PC-9 (cell line): ENCODE data around the gene TSHZ2. TPM values are rescaled to one million over a fixed set of nuclear protein-coding genes. Genes with fewer than 3 reads are reported as not detected.

Source experiments
- BruUV-seq: library from RNA; stranded (reverse); fragments of 400-500 nt; replicated peaks from 2 replicates; lab custom pipeline; 2021; lab: Mats Ljungman, UMichigan
- CTCF ChIA-PET: fragments of 300-600 bp; sonication (Branson Sonifier 250); formaldehyde crosslinking; loops from one replicate; lab custom pipeline; 2022; ENCODE audit warnings: antibody characterized with exemption; lab: Charles Lee
- POLR2A ChIA-PET: fragments of 300-600 bp; sonication (Branson Sonifier 250); formaldehyde crosslinking; loops from one replicate; lab custom pipeline; 2022; ENCODE audit warnings: antibody characterized with exemption; ENCODE audit not compliant: unreplicated experiment; lab: Charles Lee
- DNase-seq, 2 experiments: peaks; one replicate each; pipeline versions ENCODE4 v3.0.0 to v3.0.0-alpha.2; 2015 to 2022; ENCODE audit warnings: mixed read lengths in 1 of 2
- H2AFZ ChIP-seq: fragments of 200-600 bp; sonication (generic); 2 replicates; pipeline ENCODE4 v1.8.1; 2017; ENCODE audit warnings: antibody characterized with exemption
- H3F3A ChIP-seq: fragments of 200-600 bp; sonication (generic); 2 replicates; pipeline ENCODE4 v1.8.1; 2017; ENCODE audit warnings: antibody characterized with exemption, mild to moderate bottlenecking, low read depth; ENCODE audit not compliant: insufficient read depth
- H3K27ac ChIP-seq: fragments of 200-600 bp; sonication (generic); 2 replicates; pipeline ENCODE4 v1.6.1; 2016; ENCODE audit warnings: mixed run types
- H3K27me3 ChIP-seq: fragments of 200-600 bp; sonication (generic); 2 replicates; pipeline ENCODE4 v1.6.1; 2016; ENCODE audit warnings: low read depth, mixed run types; ENCODE audit not compliant: insufficient read depth
- H3K36me3 ChIP-seq: fragments of 200-600 bp; sonication (generic); 2 replicates; pipeline ENCODE4 v1.6.1; 2016; ENCODE audit warnings: low read depth, mixed run types
- H3K4me1 ChIP-seq: fragments of 200-600 bp; sonication (generic); replicated peaks from 2 replicates; pipeline ENCODE4 v1.6.1; 2016; ENCODE audit warnings: mixed run types; ENCODE audit not compliant: insufficient read depth
- H3K4me2 ChIP-seq: fragments of 200-600 bp; sonication (generic); 2 replicates; pipeline ENCODE4 v1.6.1; 2017; ENCODE audit warnings: mixed run types
- H3K4me3 ChIP-seq: fragments of 200-600 bp; sonication (generic); 2 replicates; pipeline ENCODE4 v1.6.1; 2016; ENCODE audit warnings: mixed run types
- H3K79me2 ChIP-seq: fragments of 200-600 bp; sonication (generic); 2 replicates; pipeline ENCODE4 v1.6.1; 2017; ENCODE audit warnings: low read depth, mixed run types
- H3K9me2 ChIP-seq: fragments of 200-600 bp; sonication (generic); 2 replicates; pipeline ENCODE4 v1.8.1; 2017; ENCODE audit warnings: mild to moderate bottlenecking; ENCODE audit not compliant: insufficient read depth
- H3K9me3 ChIP-seq: fragments of 200-600 bp; sonication (generic); 2 replicates; pipeline ENCODE4 v1.8.1; 2016; ENCODE audit warnings: low read depth; ENCODE audit not compliant: insufficient read depth
- H4K20me1 ChIP-seq: fragments of 200-600 bp; sonication (generic); 2 replicates; pipeline ENCODE4 v1.8.1; 2017; ENCODE audit not compliant: insufficient read depth
- CTCF ChIP-seq: fragments of 200-600 bp; sonication (generic); conservative IDR thresholded peaks from 2 replicates; pipeline ENCODE4 v1.6.1; 2017; ENCODE audit warnings: mixed run types, antibody characterized with exemption, mild to moderate bottlenecking, moderate library complexity
- EZH2 ChIP-seq: fragments of 200-600 bp; sonication (generic); IDR thresholded peaks from 2 replicates; pipeline ENCODE4 v1.8.0; 2017; ENCODE audit warnings: antibody characterized with exemption, low read depth
- intact Hi-C: fragments of 100-400 bp; cut with micrococcal nuclease; formaldehyde crosslinking; loops from one replicate; pipeline ENCODE4 v1.10.0; 2022; ENCODE audit not compliant: unreplicated experiment
- total RNA-seq: library from RNA; stranded (reverse); gene quantifications from 2 replicates; pipeline ENCODE4 v1.2.3, GENCODE V29; 2021

The TSHZ2 gene
- total RNA-seq, 1 experiment from 2014 or later: not detected

GRCh38 chr20:53487461-53488200 lies 515.5 kb downstream of the TSHZ2 start:
- intact Hi-C loops: no loop called here
- POLR2A ChIA-PET: interaction anchor here (0.6 kb wide), 1 partner anchor 1006 kb away, joined by 7 read pairs; no protein-coding TSS in a partner anchor
- no peak overlapping the region for H2AFZ ChIP-seq

GRCh38 chr20:53488775-53489272 lies 516.7 kb downstream of the TSHZ2 start:
- POLR2A ChIA-PET: no interaction called here
- Histone ChIP-seq H3K36me3 (no peaks in the 10 kb centered on the region), H3K9me2 (no peaks in the 10 kb centered on the region), H4K20me1 (no peaks in the 10 kb centered on the region), H2AFZ (no peak overlapping the region), H3K27me3 (peaks cover 90% of the 10 kb centered on the region), H3K4me1 (no peaks in the 10 kb centered on the region), H3K4me2 (no peak overlapping the region), H3K4me3 (no peak overlapping the region), H3F3A (no peaks in the 10 kb centered on the region), H3K79me2 (no peaks in the 10 kb centered on the region), H3K9me3 (no peaks in the 10 kb centered on the region), H3K27ac (no peak overlapping the region)
- CTCF ChIA-PET: no interaction called here
- TF ChIP-seq EZH2 (no peak), CTCF (no peak)
- intact Hi-C loops: no loop called here
- DNase-seq: no peak
- no TSS peak for BruUV-seq

More at GRCh38 chr20:53487461-53488200, 515.5 kb downstream of the TSHZ2 start:
- H3K9me3 ChIP-seq: no peaks in the 10 kb centered on the region
- CTCF ChIA-PET: no interaction called here
- TF ChIP-seq CTCF: no peak
- no peak for TF ChIP-seq EZH2
- no peaks in the 10 kb centered on the region for H3K4me1 ChIP-seq
- no peaks in the 10 kb centered on the region for H3F3A ChIP-seq
- H3K4me2 ChIP-seq: no peak overlapping the region
- no peaks in the 10 kb centered on the region for H4K20me1 ChIP-seq
- no peaks in the 10 kb centered on the region for H3K36me3 ChIP-seq
- DNase-seq: no peak
- peaks cover 88% of the 10 kb centered on the region for H3K27me3 ChIP-seq
- H3K79me2 ChIP-seq: no peaks in the 10 kb centered on the region
- no TSS peak for BruUV-seq
- no peak overlapping the region for H3K4me3 ChIP-seq
- H3K27ac ChIP-seq: no peak overlapping the region
- H3K9me2 ChIP-seq: no peaks in the 10 kb centered on the region

- Histone ChIP-seq H3K4me2 (no peak overlapping the region), H2AFZ (no peak overlapping the region), H3F3A (no peaks in the 10 kb centered on the region), H3K4me3 (no peak overlapping the region), H3K79me2 (no peaks in the 10 kb centered on the region), H3K9me2 (no peaks in the 10 kb centered on the region), H3K4me1 (no peaks in the 10 kb centered on the region), H4K20me1 (no peaks in the 10 kb centered on the region), H3K36me3 (no peaks in the 10 kb centered on the region), H3K27ac (no peak overlapping the region), H3K27me3 (peaks cover 91% of the 10 kb centered on the region), H3K9me3 (no peaks in the 10 kb centered on the region)
- no TSS peak for BruUV-seq
- intact Hi-C loops: no loop called here
- TF ChIP-seq EZH2 (no peak), CTCF (no peak)
- CTCF ChIA-PET: no interaction called here
- POLR2A ChIA-PET: no interaction called here
- no peak for DNase-seq
Measured at GRCh38 chr20:53489528-53489927, 517.4 kb downstream of the TSHZ2 start.
